IPS-NIHi11 (cell line): ENCODE results near the gene DNHD1.

Source experiments
- DNase-seq: peaks from one replicate; pipeline ENCODE4 v3.0.0; 2012; ENCODE audit warnings: mixed read lengths, low spot score

Gene DNHD1

GRCh38 chr11:6538456-6538855, 41.4 kb downstream of the DNHD1 start:
- DNase-seq, result peak; percentile 32

GRCh38 chr11:6538945-6539344, 41.9 kb downstream of the DNHD1 start:
- DNase-seq, result no peak

- DNase-seq, result no peak
Observed at GRCh38 chr11:6539748-6540268, 42.7 kb downstream of the DNHD1 start.

- no peak for DNase-seq
Observed at GRCh38 chr11:6541356-6541755, 44.3 kb downstream of the DNHD1 start.

GRCh38 chr11:6542727-6543126, 45.6 kb downstream of the DNHD1 start:
- no peak for DNase-seq

GRCh38 chr11:6544921-6545850, 48.1 kb downstream of the DNHD1 start:
- DNase-seq, result no peak

- DNase-seq, result no peak
Observed at GRCh38 chr11:6545917-6546605, 49.0 kb downstream of the DNHD1 start.

GRCh38 chr11:6546735-6547134, 49.7 kb downstream of the DNHD1 start:
- DNase-seq, result no peak

GRCh38 chr11:6547177-6547576, 50.1 kb downstream of the DNHD1 start:
- DNase-seq, result no peak

GRCh38 chr11:6548121-6548520, 51.0 kb downstream of the DNHD1 start:
- no peak for DNase-seq

GRCh38 chr11:6548641-6549040, 51.6 kb downstream of the DNHD1 start:
- DNase-seq, result no peak

GRCh38 chr11:6553634-6554033, 56.6 kb downstream of the DNHD1 start:
- no peak for DNase-seq

GRCh38 chr11:6554828-6555706, 58.0 kb downstream of the DNHD1 start:
- DNase-seq, result no peak

- no peak for DNase-seq
Observed at GRCh38 chr11:6556139-6556949, 59.3 kb downstream of the DNHD1 start.

- no peak for DNase-seq
Observed at GRCh38 chr11:6557063-6557462, 60.0 kb downstream of the DNHD1 start.

- no peak for DNase-seq
Observed at GRCh38 chr11:6557761-6558674, 60.9 kb downstream of the DNHD1 start.

GRCh38 chr11:6559369-6559768, 62.3 kb downstream of the DNHD1 start:
- no peak for DNase-seq

GRCh38 chr11:6561288-6561687, 64.2 kb downstream of the DNHD1 start:
- no peak for DNase-seq

GRCh38 chr11:6563121-6563619, 66.1 kb downstream of the DNHD1 start:
- DNase-seq, result no peak

GRCh38 chr11:6563667-6564066, 66.6 kb downstream of the DNHD1 start:
- no peak for DNase-seq
